ENCODE data around the gene AZI2.

GRCh38 chr3:28317438-28318022, 31.1 kb downstream of the AZI2 start:
- TF ChIP-seq CTCF (IDR thresholded peaks at IDR 0.05 in 2 of 3, conservative IDR thresholded peaks at IDR 0.05 in 1 of 3; ENCODE audit: borderline replicate concordance in 1 of 3, insufficient read depth in 1 of 3, low read depth in 2 of 3, low read length in 2 of 3): peak; percentile 43 to 68 (median 66); a peak in 5 of 6 replicates
- no peak for TF ChIP-seq POLR2A (IDR thresholded peaks at IDR 0.05; ENCODE audit: borderline replicate concordance, extremely low read depth, insufficient read depth, insufficient read length)
- no peak for TF ChIP-seq EZH2phosphoT487 (IDR thresholded peaks at IDR 0.05; ENCODE audit: borderline replicate concordance)
- TF ChIP-seq TCF7L2 (IDR thresholded peaks at IDR 0.05; ENCODE audit: borderline replicate concordance, extremely low read depth, insufficient read depth, insufficient read length): no peak
- TF ChIP-seq SRF (IDR thresholded peaks at IDR 0.05; ENCODE audit: low read depth): no peak
- TF ChIP-seq SIN3A (IDR thresholded peaks at IDR 0.05; ENCODE audit: low read depth): no peak
- peak; percentile 36; the same call in 1 of the 2 replicates for TF ChIP-seq RAD21 (IDR thresholded peaks at IDR 0.05; ENCODE audit: low read depth)
- TF ChIP-seq ATF3 (IDR thresholded peaks at IDR 0.05): no peak
- no peak for TF ChIP-seq EZH2 (IDR thresholded peaks at IDR 0.05)
- TF ChIP-seq ZBTB33 (IDR thresholded peaks at IDR 0.05; ENCODE audit: extremely low read depth, insufficient replicate concordance, low read length): no peak
- no peak for TF ChIP-seq REST (IDR thresholded peaks at IDR 0.05; ENCODE audit: low read depth)
